ENCODE measurements around the gene ALKBH8. TPM values are rescaled to one million over a fixed set of nuclear protein-coding genes. Genes with fewer than 3 reads are reported as not detected.

ALKBH8 gene
- total RNA-seq, 1 donor from 2014 or later: 3.7 TPM

DNA sequence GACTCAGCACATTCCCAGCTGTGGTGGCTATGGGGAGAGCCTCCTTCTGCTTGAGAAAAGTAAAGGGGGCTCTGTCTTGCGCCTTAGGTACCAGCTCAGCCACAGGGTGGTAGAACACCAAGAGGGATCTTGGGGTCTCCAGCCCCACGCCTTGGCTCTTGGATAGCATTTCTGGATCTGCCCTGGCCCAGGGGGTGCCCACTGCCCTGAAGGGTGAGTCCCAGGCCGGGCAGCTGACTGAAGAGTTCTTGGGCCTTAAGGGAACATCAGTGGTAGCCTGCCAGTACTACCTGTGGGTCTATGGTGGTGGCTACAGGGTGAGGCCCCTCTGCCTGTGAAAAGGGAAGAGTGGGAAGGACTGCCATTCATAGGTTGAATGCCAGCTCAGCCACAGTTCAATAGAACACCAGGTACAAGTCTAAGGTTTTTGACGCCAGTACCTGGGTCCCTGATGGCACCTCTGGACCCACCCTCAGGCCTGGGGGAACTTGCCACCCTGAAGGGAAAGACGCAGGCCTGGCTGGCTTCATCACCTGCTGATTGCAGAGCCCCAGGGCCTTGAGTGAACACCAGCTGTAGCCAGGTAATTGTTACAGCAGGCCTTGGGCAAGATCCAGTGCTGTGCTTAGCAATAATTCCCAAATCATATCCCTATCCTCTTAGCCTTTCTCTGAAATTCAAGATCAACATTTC is 111.8 kb downstream of the ALKBH8 start:
- Histone ChIP-seq H3K9me3 (ENCODE audit: control insufficient read depth in 3 of 3, low read length in 3 of 3) (no peaks in the 10 kb centered on the region), H3K27ac (ENCODE audit: low read depth, low read length) (no peak overlapping the region), H3K4me3 (ENCODE audit: low read length in 3 of 3) (no peak overlapping the region), H3K4me1 (ENCODE audit: control insufficient read depth in 3 of 3, insufficient read depth in 3 of 3, low read length in 3 of 3) (peaks cover 0 to 12% (median 3%) of the 10 kb centered on the region in 3 donors), H3K27me3 (ENCODE audit: control insufficient read depth in 3 of 3, insufficient read depth in 3 of 3, low read length in 3 of 3) (no peaks in the 10 kb centered on the region), H3K36me3 (ENCODE audit: control insufficient read depth in 3 of 3, insufficient read depth in 3 of 3, low read length in 3 of 3) (peaks cover 11 to 25% (median 16%) of the 10 kb centered on the region in 3 donors), H3K9ac (ENCODE audit: low read depth in 1 of 3, low read length in 3 of 3) (no peak overlapping the region)

Other genes with a start within 250 kb of the ALKBH8 start
- 20.9 TPM for gene CWF19L2, start 107.9 kb downstream of the ALKBH8 start, total RNA-seq
- gene ELMOD1, start 25.4 kb upstream of the ALKBH8 start, total RNA-seq: 6.3 TPM
- gene SLN, start 146.3 kb upstream of the ALKBH8 start, total RNA-seq: 2,012 TPM